Tibial artery (tissue), 4 donors: Measurements from ENCODE around the gene ERAL1.
"Not testable (repeated sequence)": the region's sequence is repeated elsewhere in the genome, so short reads cannot be mapped to it uniquely, and the experiment has no call there.

Experiments used
- DNase-seq, 2 donors: peaks; one replicate each; pipeline ENCODE4 v3.0.0-alpha.2; 2019
- H3K27ac ChIP-seq, 2 donors: fragments of 200-600 bp; sonication (generic) in 1 of 2; 1 replicate in 1 of 2; 2 replicates in 1 of 2; pipeline ENCODE4 v1.5.1; 2018 to 2019; ENCODE audit warnings: mild to moderate bottlenecking in 1 of 2
- H3K27me3 ChIP-seq, 2 donors: fragments of 200-600 bp; sonication (generic) in 1 of 2; one replicate each; pipeline versions ENCODE4 v1.5.1 to v1.6.0; 2016 to 2019
- H3K36me3 ChIP-seq, 3 donors: fragments of 200-600 bp; sonication (generic) in 2 of 3; one replicate each; pipeline ENCODE4 v1.5.1; 2016 to 2019; ENCODE audit warnings: mild to moderate bottlenecking in 2 of 3
- H3K4me1 ChIP-seq, 4 donors: fragments of 200-600 bp; sonication (generic) in 2 of 4; 1 replicate in 3 of 4; 2 replicates in 1 of 4; pipeline ENCODE4 v1.5.1; 2016 to 2019
- H3K4me3 ChIP-seq, 2 donors: fragments of 200-600 bp; sonication (generic) in 1 of 2; 1 replicate in 1 of 2; 2 replicates in 1 of 2; pipeline ENCODE4 v1.5.1; 2018 to 2019; ENCODE audit warnings: mild to moderate bottlenecking in 2 of 2
- H3K9me3 ChIP-seq, 3 donors: fragments of 200-600 bp; sonication (generic) in 1 of 3; one replicate each; pipeline ENCODE4 v1.5.1; 2016 to 2019
- CTCF ChIP-seq, 2 experiments: fragments of 200-600 bp in 1 of 2; fragments of 450-650 bp in 1 of 2; IDR thresholded peaks; one replicate each; pipeline ENCODE4 v1.5.1; 2017 to 2019; ENCODE audit warnings: antibody characterized with exemption in 2 of 2, mild to moderate bottlenecking in 1 of 2, moderate library complexity in 1 of 2
- intact Hi-C: fragments of 100-400 bp; cut with DNase I; formaldehyde crosslinking; loops from one replicate; pipeline ENCODE4 v1.15.0; 2023; ENCODE audit warnings: low total_unique reads

The ERAL1 gene

GRCh38 chr17:28871056-28871579 is 16.3 kb downstream of the ERAL1 start:
- no peak overlapping the region for H3K27ac ChIP-seq
- DNase-seq, result no peak
- no peak for TF ChIP-seq CTCF (IDR thresholded peaks at IDR 0.05)
- H3K4me3 ChIP-seq, result no peak overlapping the region
- H3K27me3 ChIP-seq, result no peaks in the 10 kb centered on the region
- no peaks in the 10 kb centered on the region for H3K4me1 ChIP-seq
- no peaks in the 10 kb centered on the region for H3K9me3 ChIP-seq
- H3K36me3 ChIP-seq, result no peaks in the 10 kb centered on the region
- intact Hi-C loops, result no loop called here

GRCh38 chr17:28873839-28874238 is 19.0 kb downstream of the ERAL1 start:
- intact Hi-C loops, result no loop called here
- H3K27me3 ChIP-seq, result no peaks in the 10 kb centered on the region
- no peak for DNase-seq
- no peaks in the 10 kb centered on the region for H3K4me1 ChIP-seq
- H3K27ac ChIP-seq, result no peak overlapping the region
- no peak overlapping the region for H3K4me3 ChIP-seq
- TF ChIP-seq CTCF (IDR thresholded peaks at IDR 0.05), result no peak
- peaks cover 3 to 15% (median 8%) of the 10 kb centered on the region in 3 donors for H3K36me3 ChIP-seq
- no peaks in the 10 kb centered on the region for H3K9me3 ChIP-seq

GRCh38 chr17:28874750-28875149 is 19.9 kb downstream of the ERAL1 start:
- no peak for TF ChIP-seq CTCF (IDR thresholded peaks at IDR 0.05)

GRCh38 chr17:28875848-28876550 is 21.2 kb downstream of the ERAL1 start:
- no peak overlapping the region for H3K27ac ChIP-seq
- peaks cover 24 to 37% (median 30%) of the 10 kb centered on the region in 3 donors for H3K36me3 ChIP-seq
- H3K4me1 ChIP-seq, result no peaks in the 10 kb centered on the region
- no peaks in the 10 kb centered on the region for H3K9me3 ChIP-seq
- no peaks in the 10 kb centered on the region for H3K27me3 ChIP-seq
- no peak for TF ChIP-seq CTCF (IDR thresholded peaks at IDR 0.05)
- no peak overlapping the region for H3K4me3 ChIP-seq
- intact Hi-C loops, result no loop called here
- DNase-seq, result no peak

More at GRCh38 chr17:28874750-28875149, 19.9 kb downstream of the ERAL1 start:
- peaks cover 12 to 24% (median 17%) of the 10 kb centered on the region in 3 donors for H3K36me3 ChIP-seq
- no peak for DNase-seq
- H3K27me3 ChIP-seq, result no peaks in the 10 kb centered on the region
- no peaks in the 10 kb centered on the region for H3K4me1 ChIP-seq
- no peak overlapping the region for H3K4me3 ChIP-seq
- intact Hi-C loops, result no loop called here
- no peaks in the 10 kb centered on the region for H3K9me3 ChIP-seq
- H3K27ac ChIP-seq, result no peak overlapping the region

- intact Hi-C loops, H3K27me3 ChIP-seq, H3K27ac ChIP-seq, DNase-seq, H3K9me3 ChIP-seq, H3K4me1 ChIP-seq, H3K4me3 ChIP-seq: not testable (repeated sequence)
- peaks cover 37 to 49% (median 42%) of the 10 kb centered on the region in 3 donors for H3K36me3 ChIP-seq
Measured at GRCh38 chr17:28877150-28877711, 22.4 kb downstream of the ERAL1 start.

- no peak for TF ChIP-seq CTCF (IDR thresholded peaks at IDR 0.05)
Measured at GRCh38 chr17:28878158-28878910, 23.5 kb downstream of the ERAL1 start.

More at GRCh38 chr17:28878158-28878910, 23.5 kb downstream of the ERAL1 start:
- no peak overlapping the region for H3K27ac ChIP-seq
- intact Hi-C loops, result no loop called here
- no peak for DNase-seq
- H3K4me3 ChIP-seq, result no peak overlapping the region
- H3K27me3 ChIP-seq, result no peaks in the 10 kb centered on the region
- no peaks in the 10 kb centered on the region for H3K9me3 ChIP-seq
- H3K4me1 ChIP-seq, result no peaks in the 10 kb centered on the region
- H3K36me3 ChIP-seq, result peaks cover 46 to 60% (median 53%) of the 10 kb centered on the region in 3 donors
